ENCODE data around the gene TUBGCP6.

Gene TUBGCP6

GRCh38 chr22:50250555-50251476 lies 6.0 kb upstream of the TUBGCP6 start, which contains the start of gene HDAC10:
Gene HDAC10, minus strand, starts transcription at chr22:50251265. Its CDS starts 233 bp downstream, at chr22:50251032.
- peak; percentile 83 for DNase-seq

- no peak for DNase-seq
Measured at GRCh38 chr22:50250249-50250554, 5.4 kb upstream of the TUBGCP6 start.

- no peak for DNase-seq
Measured at GRCh38 chr22:50249341-50250248, 4.8 kb upstream of the TUBGCP6 start.

- no peak for DNase-seq
Measured at GRCh38 chr22:50248196-50249081, 3.6 kb upstream of the TUBGCP6 start.

GRCh38 chr22:50247748-50248147 lies 2.9 kb upstream of the TUBGCP6 start:
- peak; percentile 66 for DNase-seq

- no peak for DNase-seq
Measured at GRCh38 chr22:50246242-50247175, 1.7 kb upstream of the TUBGCP6 start.

- no peak for DNase-seq
Measured at GRCh38 chr22:50245214-50246072, 620 bp upstream of the TUBGCP6 start.

- no peak for DNase-seq
Measured at GRCh38 chr22:50243685-50244419, 971 bp downstream of the TUBGCP6 start.

- no peak for DNase-seq
Measured at GRCh38 chr22:50242406-50242949, 2.3 kb downstream of the TUBGCP6 start.

GRCh38 chr22:50238755-50239154 lies 6.1 kb downstream of the TUBGCP6 start:
- peak; percentile 22 for DNase-seq

- no peak for DNase-seq
Measured at GRCh38 chr22:50236731-50237409, 8.0 kb downstream of the TUBGCP6 start.

- no peak for DNase-seq
Measured at GRCh38 chr22:50233223-50233622, 11.6 kb downstream of the TUBGCP6 start.

GRCh38 chr22:50232481-50233151 lies 12.2 kb downstream of the TUBGCP6 start:
- no peak for DNase-seq

GRCh38 chr22:50229370-50229769 lies 15.5 kb downstream of the TUBGCP6 start:
- DNase-seq: no peak

- no peak for DNase-seq
Measured at GRCh38 chr22:50228366-50228765, 16.5 kb downstream of the TUBGCP6 start.

- no peak for DNase-seq
Measured at GRCh38 chr22:50227579-50228215, 17.1 kb downstream of the TUBGCP6 start.

GRCh38 chr22:50226875-50227165 lies 18.0 kb downstream of the TUBGCP6 start:
- no peak for DNase-seq
